Thyroid gland (tissue), 4 donors: ENCODE data around the gene KRT74. TPM values are rescaled to one million over a fixed set of nuclear protein-coding genes. Genes with fewer than 3 reads are reported as not detected.
A peak's percentile ranks its signal among the peaks of the same experiment; 100 is the strongest.

Source experiments
- DNase-seq, 2 donors: peaks; one replicate each; pipeline ENCODE4 v3.0.0-alpha.2; 2019
- H3K27ac ChIP-seq, 3 donors: fragments of 200-600 bp; sonication (generic); 1 replicate in 2 of 3; 2 replicates in 1 of 3; pipeline ENCODE4 v1.5.1; 2016 to 2019; ENCODE audit warnings: mild to moderate bottlenecking in 1 of 3, moderate library complexity in 1 of 3
- H3K27me3 ChIP-seq: fragments of 200-600 bp; sonication (generic); one replicate; pipeline ENCODE4 v1.5.1; 2019
- H3K36me3 ChIP-seq, 2 donors: fragments of 200-600 bp; sonication (generic); one replicate each; pipeline ENCODE4 v1.5.1; 2016 to 2019
- H3K4me1 ChIP-seq, 2 donors: fragments of 200-600 bp; sonication (generic); one replicate each; pipeline ENCODE4 v1.5.1; 2017 to 2019
- H3K4me3 ChIP-seq, 3 donors: fragments of 200-600 bp; sonication (generic); replicated peaks in 1 of 3; 1 replicate in 2 of 3; 2 replicates in 1 of 3; pipeline ENCODE4 v1.5.1; 2016; ENCODE audit warnings: mild to moderate bottlenecking in 1 of 3
- H3K9me3 ChIP-seq: fragments of 200-600 bp; sonication (generic); one replicate; pipeline ENCODE4 v1.5.1; 2017
- POLR2A ChIP-seq, 2 donors: fragments of 450-650 bp; IDR thresholded peaks; one replicate each; pipeline ENCODE4 v1.6.1; 2017; ENCODE audit warnings: antibody characterized with exemption in 2 of 2, mild to moderate bottlenecking in 2 of 2, moderate library complexity in 1 of 2
- WGBS, 2 donors: methylation state at CpG; one replicate each; pipeline ENCODE4 v1.1.5; 2017; 5-methylcytosine and 5-hydroxymethylcytosine counted together
- intact Hi-C: fragments of 100-400 bp; cut with DNase I; formaldehyde crosslinking; loops from one replicate; pipeline ENCODE4 v1.15.1; 2023
- total RNA-seq, 4 donors: library from RNA; depleted of rRNA; stranded (reverse); fragments of >200 nt; gene quantifications; one replicate each; pipeline ENCODE4 v1.2.3, GENCODE V29; 2016
- TF ChIP-seq, protein P1 (sequence below), 6 experiments: fragments of 200-600 bp in 3 of 6; fragments of 450-650 bp in 3 of 6; sonication (generic) in 3 of 6; IDR thresholded peaks; one replicate each; pipeline ENCODE4 v1.5.1; 2016 to 2019; ENCODE audit warnings: antibody characterized with exemption in 6 of 6, mild to moderate bottlenecking in 2 of 6, inconsistent platforms in 1 of 6, moderate library complexity in 1 of 6

Gene KRT74
- total RNA-seq, 4 donors from 2014 or later = not detected

DNA sequence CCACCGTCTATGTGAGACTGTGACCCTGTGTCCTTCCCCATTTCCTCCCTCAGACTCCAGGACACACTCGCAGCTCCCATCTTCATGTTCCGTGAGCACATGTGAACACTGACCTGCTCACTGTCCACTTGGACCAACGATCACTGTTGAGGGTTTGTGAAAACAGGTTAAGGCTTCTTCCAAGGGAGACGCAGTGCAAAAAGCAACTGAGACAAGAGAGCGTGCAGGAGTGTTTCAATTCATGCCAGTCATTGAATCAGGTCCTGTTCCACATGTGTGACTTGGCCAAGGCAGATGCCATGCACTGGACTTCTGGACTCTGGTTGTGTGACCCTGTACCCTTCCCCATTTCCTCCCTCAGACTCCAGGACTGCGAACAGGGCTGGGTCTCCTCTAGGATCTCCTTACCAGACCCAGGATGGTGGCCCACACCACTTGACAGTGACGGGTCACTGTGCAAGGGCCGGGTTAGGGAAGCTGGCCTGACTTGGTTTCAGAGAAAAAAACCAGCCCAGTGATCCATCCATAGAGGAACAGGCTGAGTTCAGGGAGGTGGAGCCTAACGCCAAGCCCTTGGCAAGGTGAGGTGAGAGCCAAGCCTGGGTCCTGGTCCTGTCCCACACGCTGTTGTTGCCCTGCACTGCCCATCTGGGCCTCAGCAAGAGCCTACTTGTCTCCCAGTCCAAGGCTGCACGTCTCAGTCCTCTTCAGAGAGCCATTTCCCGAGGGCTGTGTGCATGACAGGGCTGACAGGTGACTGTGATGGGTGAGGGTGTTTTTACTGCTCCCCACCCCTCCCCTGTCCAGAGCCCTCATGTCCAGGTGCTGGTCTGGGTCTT lies 47.8 kb downstream of the KRT74 start:
- TF ChIP-seq, protein P1, sequence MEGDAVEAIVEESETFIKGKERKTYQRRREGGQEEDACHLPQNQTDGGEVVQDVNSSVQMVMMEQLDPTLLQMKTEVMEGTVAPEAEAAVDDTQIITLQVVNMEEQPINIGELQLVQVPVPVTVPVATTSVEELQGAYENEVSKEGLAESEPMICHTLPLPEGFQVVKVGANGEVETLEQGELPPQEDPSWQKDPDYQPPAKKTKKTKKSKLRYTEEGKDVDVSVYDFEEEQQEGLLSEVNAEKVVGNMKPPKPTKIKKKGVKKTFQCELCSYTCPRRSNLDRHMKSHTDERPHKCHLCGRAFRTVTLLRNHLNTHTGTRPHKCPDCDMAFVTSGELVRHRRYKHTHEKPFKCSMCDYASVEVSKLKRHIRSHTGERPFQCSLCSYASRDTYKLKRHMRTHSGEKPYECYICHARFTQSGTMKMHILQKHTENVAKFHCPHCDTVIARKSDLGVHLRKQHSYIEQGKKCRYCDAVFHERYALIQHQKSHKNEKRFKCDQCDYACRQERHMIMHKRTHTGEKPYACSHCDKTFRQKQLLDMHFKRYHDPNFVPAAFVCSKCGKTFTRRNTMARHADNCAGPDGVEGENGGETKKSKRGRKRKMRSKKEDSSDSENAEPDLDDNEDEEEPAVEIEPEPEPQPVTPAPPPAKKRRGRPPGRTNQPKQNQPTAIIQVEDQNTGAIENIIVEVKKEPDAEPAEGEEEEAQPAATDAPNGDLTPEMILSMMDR (IDR thresholded peaks at IDR 0.05) = no peak
- no peak for TF ChIP-seq POLR2A (IDR thresholded peaks at IDR 0.05)
- no peaks in the 10 kb centered on the region for H3K36me3 ChIP-seq
- peaks cover 0 to 12% of the 10 kb centered on the region in 2 donors for H3K4me1 ChIP-seq
- peak in 1 of 2 donors; percentile 68 for DNase-seq
- no peaks in the 10 kb centered on the region for H3K27me3 ChIP-seq
- 59 to 72% methylated on average over 11 to 13 of the region's 13 CpGs for WGBS, 2 donors
- no peak overlapping the region for H3K27ac ChIP-seq
- H3K4me3 ChIP-seq = no peak overlapping the region
- intact Hi-C loops = no loop called here
- H3K9me3 ChIP-seq = no peaks in the 10 kb centered on the region

DNA sequence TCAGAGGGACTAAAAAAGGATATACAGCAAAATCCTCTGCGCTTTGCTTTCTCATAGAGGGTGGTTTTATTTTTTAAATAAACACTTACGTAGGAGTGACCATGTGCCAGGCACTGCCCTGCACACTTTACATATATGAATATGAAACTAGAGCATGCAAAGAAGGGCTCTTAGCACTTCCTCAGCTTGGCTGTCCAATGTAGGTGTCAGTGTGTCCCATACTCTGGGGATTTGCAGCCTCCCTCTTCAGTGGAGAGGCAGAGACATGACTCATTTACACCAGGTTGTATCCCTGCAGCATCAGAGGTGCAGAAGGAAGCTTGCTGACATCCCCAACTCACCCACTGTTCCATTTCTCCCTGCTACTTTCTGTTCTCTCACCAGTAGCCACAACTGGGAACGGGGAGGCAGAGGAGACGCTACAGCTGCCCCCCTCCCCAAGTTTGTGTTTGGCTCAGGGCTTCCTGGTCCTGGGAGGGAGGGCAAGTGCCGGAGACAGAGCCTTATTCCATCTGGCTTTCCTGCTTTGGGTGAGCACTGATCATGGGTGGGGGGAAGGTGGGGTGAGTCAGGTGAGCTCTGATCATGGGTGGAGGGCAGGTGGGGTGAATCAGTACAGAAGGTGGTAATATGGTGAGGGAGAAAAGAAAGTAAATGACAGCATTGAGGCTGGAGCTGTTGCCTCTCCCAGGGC lies 48.6 kb downstream of the KRT74 start:
- no peaks in the 10 kb centered on the region for H3K36me3 ChIP-seq
- intact Hi-C loops = no loop called here
- no peak overlapping the region for H3K27ac ChIP-seq
- no peak overlapping the region for H3K4me3 ChIP-seq
- no peak for DNase-seq
- WGBS, 2 donors = 88 to 92% methylated on average over 5 of the region's 5 CpGs
- no peak for TF ChIP-seq POLR2A (IDR thresholded peaks at IDR 0.05)
- TF ChIP-seq, protein P1 (IDR thresholded peaks at IDR 0.05) = no peak
- H3K4me1 ChIP-seq = peaks cover 0 to 12% of the 10 kb centered on the region in 2 donors
- no peaks in the 10 kb centered on the region for H3K9me3 ChIP-seq
- no peaks in the 10 kb centered on the region for H3K27me3 ChIP-seq

DNA sequence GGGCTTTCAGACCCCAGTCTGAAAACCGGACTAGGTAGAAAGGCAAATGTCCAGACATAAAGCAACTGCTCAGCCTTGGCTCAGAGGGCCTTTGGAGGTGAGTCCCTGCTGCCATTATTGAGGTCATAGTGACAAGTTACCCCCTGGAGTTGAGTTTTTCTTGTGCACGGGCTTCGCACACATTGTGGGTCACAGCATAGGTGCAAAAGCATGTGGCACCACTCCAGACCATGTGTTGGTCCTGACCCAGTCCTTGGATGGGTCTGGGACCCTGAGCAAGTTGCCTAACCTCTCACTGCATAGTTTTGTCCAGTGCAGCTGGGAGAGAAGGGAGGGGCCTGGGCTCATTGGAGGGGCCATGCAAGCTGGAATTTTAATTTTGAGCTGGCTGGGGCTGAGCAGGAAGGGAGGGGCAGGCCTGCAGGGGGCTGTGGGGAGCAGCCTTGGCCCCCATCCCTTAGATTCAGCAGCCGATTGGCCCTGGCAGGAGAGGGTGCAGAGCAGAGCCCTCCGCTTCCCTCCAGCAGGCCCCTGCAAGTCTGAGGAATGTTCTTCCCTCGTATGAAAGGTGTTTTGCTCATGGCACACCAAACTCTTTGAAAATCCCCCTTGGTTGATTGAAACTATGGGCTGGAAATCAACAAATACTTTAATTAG lies 49.3 kb downstream of the KRT74 start:
- no peak for DNase-seq
- WGBS, 2 donors = 78 to 81% methylated on average over 6 of the region's 6 CpGs

DNA sequence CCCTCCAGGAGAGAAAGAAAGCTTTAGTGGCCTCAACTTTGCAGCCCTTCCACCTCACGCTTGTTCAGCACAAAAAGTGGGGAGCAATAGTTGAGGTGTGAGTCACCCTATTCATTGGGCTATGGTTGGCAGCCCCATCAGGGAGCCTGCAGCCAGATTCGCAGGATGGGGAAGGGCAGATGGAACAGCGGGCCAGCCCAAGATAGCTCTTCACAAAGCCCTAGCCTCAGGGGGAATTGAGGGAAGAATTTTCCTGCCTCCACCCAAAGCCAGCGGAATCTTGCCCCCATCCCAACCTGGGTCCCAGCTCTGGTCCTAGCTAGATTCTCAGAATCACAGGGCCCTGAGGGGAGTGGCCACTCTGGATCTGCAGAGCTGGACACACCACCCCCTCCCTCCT lies 49.8 kb downstream of the KRT74 start:
- Histone ChIP-seq H3K4me3 (no peak overlapping the region), H3K36me3 (no peaks in the 10 kb centered on the region), H3K27ac (no peak overlapping the region), H3K27me3 (no peaks in the 10 kb centered on the region), H3K4me1 (peaks cover 0 to 12% of the 10 kb centered on the region in 2 donors), H3K9me3 (no peaks in the 10 kb centered on the region)
- TF ChIP-seq POLR2A (IDR thresholded peaks at IDR 0.05) = no peak
- TF ChIP-seq, protein P1 (IDR thresholded peaks at IDR 0.05) = no peak
- DNase-seq = no peak
- intact Hi-C loops = no loop called here
- WGBS, 2 donors = 89 to 98% methylated on average over 4 of the region's 4 CpGs

More for the DNA sequence above, 49.3 kb downstream of the KRT74 start:
- TF ChIP-seq POLR2A (IDR thresholded peaks at IDR 0.05) = no peak
- TF ChIP-seq, protein P1 (IDR thresholded peaks at IDR 0.05) = no peak
- intact Hi-C loops = no loop called here
- peaks cover 0 to 12% of the 10 kb centered on the region in 2 donors for H3K4me1 ChIP-seq
- H3K9me3 ChIP-seq = no peaks in the 10 kb centered on the region
- no peak overlapping the region for H3K27ac ChIP-seq
- no peak overlapping the region for H3K4me3 ChIP-seq
- H3K36me3 ChIP-seq = no peaks in the 10 kb centered on the region
- H3K27me3 ChIP-seq = no peaks in the 10 kb centered on the region
